Endothelial cell of umbilical vein (primary cell): ENCODE results near the gene GAS2L2.

Source experiments
- CTCF ChIP-seq, 2 donors: IDR thresholded peaks; 1 replicate in 1 of 2; 2 replicates in 1 of 2; pipeline ENCODE4 v1.5.1; 2011; ENCODE audit warnings: low read length in 2 of 2, mild to moderate bottlenecking in 2 of 2, moderate library complexity in 2 of 2, control low read depth in 1 of 2, inconsistent platforms in 1 of 2, low read depth in 1 of 2; ENCODE audit not compliant: insufficient read depth in 1 of 2; ENCODE audit errors: extremely low read depth in 1 of 2
- EZH2 ChIP-seq: IDR thresholded peaks from 2 replicates; pipeline ENCODE4 v1.6.1; 2012; ENCODE audit warnings: borderline replicate concordance, low read depth, mild to moderate bottlenecking, moderate library complexity, low read length, inconsistent platforms; ENCODE audit not compliant: severe bottlenecking
- GATA2 ChIP-seq: IDR thresholded peaks from 2 replicates; pipeline ENCODE4 v1.7.0; 2011; ENCODE audit warnings: low read depth, mild to moderate bottlenecking, moderate library complexity, mixed read lengths, low read length; ENCODE audit not compliant: insufficient read length, insufficient read depth
- JUN ChIP-seq: IDR thresholded peaks from 2 replicates; pipeline ENCODE4 v1.6.1; 2011; ENCODE audit warnings: borderline replicate concordance, low read depth; ENCODE audit not compliant: insufficient read length, insufficient read depth
- POLR2A ChIP-seq: IDR thresholded peaks from 2 replicates; pipeline ENCODE4 v1.6.1; 2012; ENCODE audit warnings: low read depth, mild to moderate bottlenecking, control low read depth, low read length
- POLR2AphosphoS5 ChIP-seq: IDR thresholded peaks from 2 replicates; pipeline ENCODE4 v1.6.1; 2012; ENCODE audit warnings: low read depth, mild to moderate bottlenecking, control low read depth, low read length, moderate library complexity; ENCODE audit not compliant: insufficient read depth
- TF ChIP-seq, protein P1 (sequence below): IDR thresholded peaks from 2 replicates; pipeline ENCODE4 v1.6.1; 2011; ENCODE audit not compliant: insufficient read depth, insufficient read length

GRCh38 chr17:35730400-35731005 lies 22.5 kb downstream of the GAS2L2 start:
- TF ChIP-seq EZH2 (no peak), GATA2 (no peak), CTCF (IDR thresholded peaks at IDR 0.05; ENCODE audit: extremely low read depth in 1 of 2, insufficient read depth in 1 of 2, low read depth in 1 of 2, low read length in 2 of 2) (no peak), POLR2A (no peak), JUN (no peak), POLR2AphosphoS5 (no peak)
- TF ChIP-seq, protein P1, sequence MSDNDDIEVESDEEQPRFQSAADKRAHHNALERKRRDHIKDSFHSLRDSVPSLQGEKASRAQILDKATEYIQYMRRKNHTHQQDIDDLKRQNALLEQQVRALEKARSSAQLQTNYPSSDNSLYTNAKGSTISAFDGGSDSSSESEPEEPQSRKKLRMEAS, result no peak
